RWPE2 (cell line): ENCODE measurements around the gene UTY.

Experiments used
- ATAC-seq: fragments of 200-7000 bp; cut with Tn5 transposase; 3 replicates; pipeline ENCODE4 v1.9.1; 2021; ENCODE audit warnings: low read depth
- DNase-seq: peaks from one replicate; pipeline ENCODE4 v3.0.0-alpha.2; 2020; ENCODE audit warnings: low spot score
- H3K27ac ChIP-seq: fragments of 450-650 bp; 2 replicates; pipeline ENCODE4 v1.5.1; 2017; ENCODE audit warnings: mild to moderate bottlenecking; ENCODE audit not compliant: poor library complexity, severe bottlenecking
- H3K27me3 ChIP-seq: fragments of 250-450 bp; sonication (Bioruptor Pico); 2 replicates; pipeline ENCODE4 v1.5.1; 2021; ENCODE audit warnings: mild to moderate bottlenecking, moderate library complexity; ENCODE audit not compliant: insufficient read depth, poor library complexity, severe bottlenecking
- H3K36me3 ChIP-seq: fragments of 250-450 bp; sonication (Bioruptor Pico); 2 replicates; pipeline ENCODE4 v1.5.1; 2020; ENCODE audit warnings: low read depth, mild to moderate bottlenecking, moderate library complexity
- H3K4me1 ChIP-seq: fragments of 250-450 bp; sonication (Bioruptor Pico); 2 replicates; pipeline ENCODE4 v1.5.1; 2021; ENCODE audit warnings: mild to moderate bottlenecking, moderate library complexity; ENCODE audit not compliant: insufficient read depth, poor library complexity, severe bottlenecking
- H3K4me3 ChIP-seq: fragments of 250-450 bp; sonication (Bioruptor Pico); 2 replicates; pipeline ENCODE4 v1.5.1; 2021; ENCODE audit warnings: mild to moderate bottlenecking, moderate library complexity; ENCODE audit not compliant: severe bottlenecking
- H3K9me3 ChIP-seq: fragments of 250-450 bp; sonication (Bioruptor Pico); 2 replicates; pipeline ENCODE4 v1.5.1; 2021; ENCODE audit warnings: mild to moderate bottlenecking, moderate library complexity; ENCODE audit not compliant: severe bottlenecking
- TF ChIP-seq, protein P1 (sequence below): fragments of 450-650 bp; IDR thresholded peaks from one replicate; pipeline ENCODE4 v1.5.1; 2017; ENCODE audit warnings: mild to moderate bottlenecking, moderate library complexity; ENCODE audit not compliant: poor library complexity, severe bottlenecking

Gene UTY

DNA sequence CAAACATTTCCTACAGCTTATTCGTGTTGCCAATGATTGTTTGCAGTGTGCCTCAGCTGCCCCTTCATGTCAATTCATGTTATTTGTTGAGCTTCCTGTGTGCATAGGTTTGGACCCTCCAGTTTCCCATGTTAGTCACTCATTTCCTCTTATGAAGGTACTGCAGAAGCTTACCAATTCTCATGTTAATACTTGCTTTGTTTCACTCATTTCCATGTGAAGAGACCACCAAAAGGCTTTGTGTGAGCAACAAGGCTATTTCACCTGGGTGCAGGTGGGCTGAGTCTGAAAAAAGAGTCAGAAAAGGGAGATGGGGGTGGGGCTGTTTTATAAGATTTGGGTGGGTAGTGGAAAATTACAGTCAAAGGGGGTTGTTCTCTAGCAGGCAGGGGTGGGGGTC, 274.6 kb downstream of the UTY start:
- ATAC-seq (no peak), DNase-seq (no peak)
- Histone ChIP-seq H3K4me3 (no peak overlapping the region), H3K27me3 (no peaks in the 10 kb centered on the region), H3K36me3 (no peaks in the 10 kb centered on the region), H3K4me1 (no peaks in the 10 kb centered on the region), H3K9me3 (no peaks in the 10 kb centered on the region), H3K27ac (no peak overlapping the region)
- TF ChIP-seq, protein P1, sequence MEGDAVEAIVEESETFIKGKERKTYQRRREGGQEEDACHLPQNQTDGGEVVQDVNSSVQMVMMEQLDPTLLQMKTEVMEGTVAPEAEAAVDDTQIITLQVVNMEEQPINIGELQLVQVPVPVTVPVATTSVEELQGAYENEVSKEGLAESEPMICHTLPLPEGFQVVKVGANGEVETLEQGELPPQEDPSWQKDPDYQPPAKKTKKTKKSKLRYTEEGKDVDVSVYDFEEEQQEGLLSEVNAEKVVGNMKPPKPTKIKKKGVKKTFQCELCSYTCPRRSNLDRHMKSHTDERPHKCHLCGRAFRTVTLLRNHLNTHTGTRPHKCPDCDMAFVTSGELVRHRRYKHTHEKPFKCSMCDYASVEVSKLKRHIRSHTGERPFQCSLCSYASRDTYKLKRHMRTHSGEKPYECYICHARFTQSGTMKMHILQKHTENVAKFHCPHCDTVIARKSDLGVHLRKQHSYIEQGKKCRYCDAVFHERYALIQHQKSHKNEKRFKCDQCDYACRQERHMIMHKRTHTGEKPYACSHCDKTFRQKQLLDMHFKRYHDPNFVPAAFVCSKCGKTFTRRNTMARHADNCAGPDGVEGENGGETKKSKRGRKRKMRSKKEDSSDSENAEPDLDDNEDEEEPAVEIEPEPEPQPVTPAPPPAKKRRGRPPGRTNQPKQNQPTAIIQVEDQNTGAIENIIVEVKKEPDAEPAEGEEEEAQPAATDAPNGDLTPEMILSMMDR = no peak
